GM19463 (cell line): ENCODE measurements around the gene KIF26B.
A peak's percentile ranks its signal among the peaks of the same experiment; 100 is the strongest.

ENCODE experiments used
- ATAC-seq: cut with Tn5 transposase; IDR thresholded peaks from one replicate; pipeline ENCODE4 v1.9.1; 2021; ENCODE audit warnings: mild to moderate bottlenecking, moderate library complexity; ENCODE audit not compliant: unreplicated experiment

The KIF26B gene

DNA sequence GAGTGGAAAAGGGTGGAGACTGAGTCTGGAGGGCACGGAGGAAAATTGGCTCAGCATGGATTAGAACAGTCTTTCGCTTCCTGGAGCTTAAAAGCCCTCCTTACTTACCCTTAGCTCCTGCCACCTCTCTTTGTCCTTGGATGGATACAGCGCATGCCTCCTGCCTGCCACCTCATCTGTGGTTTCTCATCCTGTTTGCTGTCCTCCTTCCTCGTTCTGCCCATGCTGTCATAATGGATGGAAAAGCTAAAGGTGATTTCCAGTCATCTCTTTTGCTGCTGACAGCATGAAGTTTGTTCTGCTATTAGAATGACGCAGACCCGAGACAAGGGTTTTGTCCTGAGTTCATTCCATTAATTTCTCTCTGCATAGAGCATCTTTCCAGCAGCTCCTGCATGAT is 425.9 kb downstream of the KIF26B start:
- ATAC-seq: no peak

DNA sequence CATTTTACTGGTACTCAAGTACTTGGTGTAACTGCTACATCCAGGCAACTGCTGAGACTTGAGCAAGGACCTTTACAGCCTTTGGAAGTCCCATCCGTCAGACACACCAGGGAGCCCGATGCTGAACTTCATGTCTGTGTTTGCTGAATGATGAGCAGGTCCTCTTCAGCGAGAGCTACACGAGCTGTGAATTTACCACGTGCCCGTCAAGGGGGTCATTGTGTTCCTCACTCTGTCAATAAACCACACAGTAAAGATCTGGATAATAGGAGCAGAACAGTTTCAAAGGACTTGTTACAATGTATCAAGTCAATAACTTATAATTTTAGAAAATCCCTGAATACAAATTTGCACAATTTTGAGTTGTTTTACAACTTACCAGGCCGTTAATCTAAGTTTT is 427.2 kb downstream of the KIF26B start:
- ATAC-seq: no peak

DNA sequence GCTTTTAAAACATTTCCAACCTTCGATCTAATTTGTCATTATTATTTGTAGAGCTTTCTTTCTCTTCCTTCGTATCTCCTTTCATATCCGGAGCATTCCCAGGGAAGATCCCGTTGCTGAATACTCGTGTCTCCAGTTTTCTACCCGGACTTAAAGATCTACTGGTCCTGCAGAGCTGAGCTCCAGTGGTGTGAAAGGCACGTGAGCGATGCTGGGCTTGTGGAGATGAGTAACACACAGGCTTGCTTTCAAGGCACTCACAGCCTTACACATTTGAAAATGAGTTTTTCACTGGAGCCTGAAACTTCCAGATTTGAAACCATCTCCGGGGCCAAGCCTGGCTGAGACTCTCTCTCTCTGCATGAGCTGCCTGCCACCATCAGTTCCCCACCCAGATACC is 428.3 kb downstream of the KIF26B start:
- ATAC-seq: no peak

DNA sequence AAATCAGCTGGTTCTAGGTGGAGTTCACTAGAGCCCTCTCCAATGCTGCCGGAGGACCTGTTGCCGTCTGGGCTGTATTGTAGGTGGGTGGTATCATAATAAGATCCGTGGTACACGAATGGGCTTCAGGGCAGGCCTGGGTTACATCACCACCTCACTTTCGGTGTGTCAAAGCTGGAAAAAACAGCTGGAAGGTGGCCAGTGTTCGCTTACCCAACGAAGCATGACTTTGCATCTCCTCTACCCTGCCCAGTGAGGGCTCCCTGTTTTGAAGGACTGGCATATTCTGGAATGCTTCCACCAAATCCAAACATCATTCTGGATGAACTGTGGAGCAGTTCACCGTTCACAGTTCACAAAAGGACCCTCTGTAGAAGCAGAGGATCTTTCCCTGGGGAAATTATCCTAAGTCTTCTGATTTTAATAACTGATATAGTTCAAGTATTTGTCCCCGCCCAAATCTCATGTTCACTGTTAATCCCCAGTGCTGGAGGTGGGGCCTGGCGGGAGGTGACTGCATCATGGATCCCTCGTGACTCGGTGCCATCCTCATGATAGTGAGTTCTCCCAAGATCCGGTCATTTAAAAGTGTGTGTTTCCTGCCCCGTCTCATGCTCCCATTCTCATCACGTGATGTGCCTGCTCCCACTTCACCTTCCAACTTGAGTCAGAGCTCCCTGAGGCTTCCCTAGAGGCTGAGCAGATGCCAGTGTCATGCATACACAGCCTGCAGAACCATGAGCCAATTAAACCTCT is 429.0 kb downstream of the KIF26B start:
- ATAC-seq: no peak

DNA sequence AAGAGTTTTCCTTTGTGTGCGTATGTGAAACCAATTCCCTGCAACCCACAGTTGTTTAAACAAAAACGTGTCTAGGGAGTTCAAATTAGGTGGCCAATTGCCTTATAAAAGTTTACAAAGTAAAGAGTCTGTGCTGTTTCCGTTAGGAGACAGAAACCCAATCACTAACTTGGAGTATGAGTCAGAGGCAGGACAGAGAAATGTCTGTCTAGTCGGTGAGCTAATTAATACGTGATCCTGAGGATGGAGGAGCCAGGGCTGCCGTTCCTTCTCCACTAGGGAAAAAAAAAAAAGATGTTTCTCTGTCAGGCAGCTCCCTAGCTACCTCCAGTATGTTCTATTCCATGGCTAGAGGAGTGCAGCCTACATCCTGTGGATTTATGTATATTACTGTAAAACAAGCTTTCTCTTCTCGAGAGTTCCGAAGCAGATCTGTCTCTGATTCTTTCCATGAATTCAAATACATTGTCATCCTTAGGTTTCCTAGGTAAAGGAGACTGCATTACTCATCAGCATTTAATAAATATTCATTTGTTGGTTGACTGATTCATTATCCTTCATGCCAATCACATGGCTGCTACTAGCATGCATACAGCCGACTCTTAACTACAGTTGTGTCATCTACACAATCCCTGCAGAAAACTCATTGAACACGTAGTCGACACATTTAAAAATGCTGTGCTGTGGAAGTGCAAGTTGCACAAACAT is 430.6 kb downstream of the KIF26B start:
- ATAC-seq: no peak

DNA sequence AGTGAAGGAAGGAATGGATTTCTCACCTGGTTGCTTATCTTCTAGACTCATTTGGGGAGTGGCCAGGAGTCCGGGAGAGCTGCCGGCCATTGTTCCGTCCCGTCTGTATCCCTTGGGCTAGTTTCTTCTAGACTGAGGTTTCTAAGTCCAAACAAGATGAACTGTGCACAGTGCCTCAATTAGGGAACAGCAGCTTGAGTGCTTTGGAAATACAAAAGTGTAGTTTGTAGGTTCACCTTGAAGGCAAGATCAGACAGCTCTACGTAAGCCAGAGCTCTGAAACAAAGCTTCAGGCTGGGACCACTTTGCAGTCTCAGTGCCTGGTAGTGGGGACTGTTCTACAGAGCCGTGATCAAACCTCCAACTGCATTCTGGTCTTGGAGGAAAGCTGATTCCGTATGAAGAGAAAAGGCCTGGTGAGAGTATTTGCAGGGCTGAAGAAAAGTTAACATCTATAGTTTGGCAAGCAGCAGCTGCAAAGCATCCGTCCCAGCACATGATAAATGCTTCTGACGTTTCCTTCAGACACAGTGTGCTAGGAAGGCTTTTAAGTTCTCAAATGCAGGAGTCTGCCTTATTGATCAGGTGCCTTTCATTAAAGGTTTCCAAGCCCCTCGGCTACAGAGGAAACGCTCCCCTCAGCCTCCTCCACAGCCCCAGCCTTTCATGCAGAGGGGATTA is 432.8 kb downstream of the KIF26B start:
- ATAC-seq: no peak

DNA sequence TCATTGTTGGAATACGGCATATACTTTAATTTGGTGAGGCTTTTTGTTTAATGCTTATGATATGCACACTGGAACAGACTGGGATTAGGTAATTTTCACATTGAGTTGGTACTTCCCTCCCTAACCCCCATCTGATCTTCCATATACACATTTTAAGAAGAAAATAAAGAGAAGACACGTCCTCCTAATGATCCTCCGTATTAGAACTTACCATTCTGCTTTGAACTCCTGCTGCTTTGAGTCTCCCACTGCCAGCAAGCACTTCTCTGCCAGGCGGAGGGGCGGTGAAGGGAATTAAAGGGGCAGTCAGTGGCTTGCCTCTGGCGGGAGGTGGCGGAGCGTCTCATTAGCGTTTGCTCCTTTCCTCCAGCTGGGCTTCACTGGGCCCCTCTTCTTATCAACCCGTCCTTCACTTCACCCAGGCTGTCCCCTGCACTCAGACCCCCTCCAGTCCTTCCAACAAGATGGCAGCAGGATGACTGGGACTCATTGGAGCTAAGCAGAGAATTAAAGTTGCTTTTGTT is 433.4 kb downstream of the KIF26B start:
- ATAC-seq: no peak

DNA sequence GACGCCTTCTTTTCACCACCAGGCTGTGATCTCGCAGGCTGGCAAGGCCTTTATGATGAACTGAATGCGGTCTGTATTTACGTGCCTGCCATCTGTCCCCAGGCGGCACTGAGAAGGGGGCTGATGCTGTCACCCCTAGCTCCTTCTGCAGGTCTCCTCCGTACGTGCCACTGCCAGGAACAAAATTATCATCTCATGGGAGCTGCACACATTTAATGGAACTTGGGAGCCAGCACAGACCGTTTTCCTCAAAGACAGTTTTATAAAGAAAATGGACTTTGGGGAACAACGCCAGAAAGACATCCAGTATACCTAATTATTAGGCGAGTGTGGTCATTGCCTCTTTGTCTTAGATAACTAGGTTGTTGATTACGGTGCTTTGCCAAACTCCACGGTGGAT is 434.5 kb downstream of the KIF26B start:
- no peak for ATAC-seq

DNA sequence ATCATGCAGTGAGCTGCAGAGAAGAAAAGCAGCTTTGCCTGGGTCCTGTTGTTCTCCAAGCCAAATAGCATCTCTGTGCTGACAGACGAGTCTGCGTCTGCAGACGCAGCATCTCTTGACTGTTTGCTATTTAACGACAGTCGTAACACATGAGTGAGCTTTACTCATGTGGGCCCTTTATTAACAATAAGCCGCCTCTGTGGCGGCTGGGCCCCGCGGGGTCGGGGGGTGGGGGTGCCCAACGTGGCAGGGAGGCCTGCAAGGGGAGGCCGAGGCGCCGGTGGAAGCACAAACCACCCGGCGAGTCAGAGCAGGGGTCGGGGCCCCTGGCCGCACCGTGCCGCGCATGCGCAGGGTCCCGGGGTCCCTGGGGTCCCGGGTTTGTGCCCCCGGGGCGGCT is 435.1 kb downstream of the KIF26B start:
- no peak for ATAC-seq

DNA sequence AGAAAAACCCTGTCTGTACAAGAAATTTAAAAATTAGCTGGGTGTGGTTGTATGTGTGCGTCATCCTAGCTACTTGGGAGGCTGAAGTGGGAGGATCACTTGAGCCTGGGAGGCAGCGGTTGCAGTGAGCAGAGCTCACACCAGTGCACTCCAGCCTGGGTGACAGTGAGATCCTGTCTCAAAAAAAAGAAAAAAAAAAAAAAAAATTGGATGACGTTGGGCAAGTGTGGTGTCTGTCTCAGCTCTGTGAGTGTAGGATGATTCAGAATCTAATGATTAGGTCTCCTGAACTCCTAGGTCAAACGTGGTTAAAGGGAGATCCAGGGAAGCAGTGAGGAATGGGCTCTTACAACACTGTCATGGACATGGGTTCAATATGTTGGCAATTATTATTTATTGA is 435.9 kb downstream of the KIF26B start:
- no peak for ATAC-seq

DNA sequence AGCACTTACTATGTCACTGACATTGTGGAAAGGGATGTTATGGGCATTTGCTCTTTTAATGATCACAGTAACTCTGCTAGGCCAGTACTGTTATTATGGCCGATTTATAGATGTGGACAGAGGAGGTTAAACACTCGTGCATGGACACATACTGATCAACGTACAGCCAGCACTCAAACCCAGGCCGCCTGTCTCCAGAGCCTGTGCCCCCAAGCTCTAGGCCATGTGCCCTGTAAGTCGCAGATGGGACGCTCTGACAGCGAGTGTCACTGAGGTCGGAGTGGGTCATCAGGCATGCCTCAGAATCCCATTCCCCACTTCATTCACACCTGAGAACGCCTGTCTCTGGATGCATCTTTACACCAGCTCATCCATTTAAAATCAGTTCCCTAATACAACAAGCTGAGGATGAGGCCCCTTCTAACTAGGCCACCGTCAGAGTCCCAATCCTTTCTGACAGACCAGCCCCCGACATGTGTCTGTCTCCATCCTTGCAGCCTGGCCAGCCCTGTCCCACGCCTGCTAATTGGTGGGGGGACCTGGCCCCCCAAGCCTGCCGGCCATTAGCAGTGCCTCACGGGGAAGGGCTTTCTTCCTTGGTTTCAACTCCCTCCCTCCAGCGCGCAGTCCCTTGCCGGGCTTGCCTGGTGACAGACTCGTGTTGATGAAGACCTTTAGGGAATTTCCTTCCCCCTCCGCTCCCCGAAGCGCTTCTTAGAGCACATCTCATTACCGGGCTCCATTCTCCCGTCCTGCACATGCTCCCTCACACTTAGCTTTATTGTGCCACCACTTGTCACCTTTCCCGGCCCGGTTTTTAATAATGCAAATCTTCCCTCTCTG is 436.8 kb downstream of the KIF26B start:
- no peak for ATAC-seq

DNA sequence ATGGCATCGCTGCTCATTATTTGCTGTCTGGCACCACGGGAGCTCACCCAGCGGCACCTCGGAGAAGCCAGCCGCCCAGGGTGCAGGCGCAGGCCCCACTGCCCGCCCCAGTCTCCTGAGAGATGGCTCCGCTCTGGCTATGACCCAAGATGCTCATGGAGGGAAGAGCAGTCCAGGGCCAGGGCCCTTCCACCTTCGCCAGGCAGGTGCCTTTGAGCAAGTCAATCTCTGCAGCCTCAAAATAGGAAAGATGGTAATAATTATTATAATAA is 437.3 kb downstream of the KIF26B start:
- no peak for ATAC-seq

DNA sequence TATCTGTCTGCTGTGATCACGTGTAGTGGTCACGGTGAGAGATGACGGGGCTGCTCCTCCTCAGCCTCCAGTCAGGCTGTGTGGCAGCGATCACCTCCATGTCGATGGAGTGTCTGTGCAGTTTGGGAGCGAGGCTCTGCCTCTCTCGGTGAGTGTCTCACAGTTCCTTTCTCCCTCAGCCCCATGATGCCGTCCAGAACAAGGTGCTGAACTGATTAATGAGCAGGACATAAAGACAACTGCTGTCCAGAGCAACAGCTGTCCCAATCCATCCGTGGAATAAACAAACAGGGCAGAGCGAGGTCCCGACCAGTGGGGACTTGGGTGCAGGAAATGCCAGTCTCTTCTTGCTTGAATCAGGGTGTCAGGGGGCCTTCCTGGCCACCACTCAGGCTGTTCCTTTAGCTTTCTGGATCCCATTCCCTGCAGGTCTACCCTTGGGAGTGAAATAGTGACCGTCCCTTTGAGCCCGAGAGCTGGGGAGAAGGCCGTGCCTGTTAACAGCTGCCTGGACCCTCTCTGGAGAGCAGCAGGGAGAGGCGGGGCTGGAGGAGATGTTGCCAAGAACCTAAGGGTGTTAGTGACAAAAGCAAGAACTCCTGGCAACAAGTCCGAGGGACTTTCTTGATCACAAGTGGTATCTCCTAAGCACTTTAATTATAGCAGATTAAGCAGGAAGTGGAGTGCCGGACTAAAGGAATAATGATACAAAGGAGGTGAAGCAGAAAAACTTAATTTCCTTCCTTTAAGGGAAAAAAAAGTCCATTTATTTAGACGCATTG is 443.9 kb downstream of the KIF26B start:
- ATAC-seq: no peak

DNA sequence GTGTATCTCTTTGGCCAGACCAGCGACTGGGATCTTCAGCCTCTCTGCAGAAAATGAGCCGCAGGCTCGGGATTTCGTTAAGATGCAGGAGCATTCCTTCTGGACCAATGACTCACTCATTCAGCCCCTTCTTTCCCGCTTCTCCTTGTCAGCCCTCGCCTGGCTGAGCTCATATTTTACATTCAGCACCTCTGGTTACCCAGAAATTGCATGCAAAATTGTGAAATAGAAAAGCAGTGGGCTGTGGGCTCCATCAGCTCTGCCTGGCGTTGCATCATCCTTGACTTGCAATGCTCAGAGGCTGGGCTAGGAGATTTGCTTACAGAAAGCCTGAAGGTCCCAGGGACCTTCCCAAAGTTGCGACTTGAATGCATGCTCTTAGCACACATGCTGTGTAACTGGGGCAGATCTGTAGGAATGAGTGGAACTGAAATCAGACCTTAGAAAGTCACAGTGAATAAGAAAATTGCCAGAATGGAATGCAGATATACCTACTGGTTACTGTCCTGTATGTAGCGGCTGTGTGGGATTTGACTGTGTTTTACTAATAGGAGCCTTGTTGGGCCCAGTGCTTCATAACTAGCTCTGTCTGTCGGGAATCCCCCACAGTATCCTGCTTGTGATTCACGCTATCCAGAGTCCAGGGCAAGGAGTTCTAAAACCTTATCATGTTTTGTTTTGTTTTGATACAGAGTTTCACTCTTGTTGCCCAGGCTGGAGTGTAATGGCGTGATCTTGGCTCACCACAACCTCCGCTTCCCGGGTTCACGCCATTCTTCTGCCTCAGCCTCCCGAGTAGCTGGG is 444.8 kb downstream of the KIF26B start:
- peak; percentile 36 for ATAC-seq

DNA sequence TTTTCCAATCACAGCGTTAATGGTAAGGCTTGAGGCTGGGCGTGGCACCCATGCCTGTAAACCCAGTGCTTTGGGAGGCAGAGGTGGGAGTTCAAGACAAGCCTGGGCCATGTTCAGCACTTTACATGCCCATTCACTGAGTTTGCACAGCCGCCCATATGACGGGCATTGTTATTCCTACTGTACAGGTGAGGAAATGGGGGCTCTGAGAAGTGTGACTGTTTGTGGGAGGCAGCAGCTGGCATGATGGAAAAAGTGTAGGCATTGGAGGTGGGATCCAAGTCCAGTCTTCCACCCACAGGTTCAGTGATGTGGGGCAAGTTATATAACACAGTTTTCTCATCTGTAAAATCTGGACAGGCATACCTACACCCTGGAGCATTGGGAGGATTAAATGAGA is 445.9 kb downstream of the KIF26B start:
- ATAC-seq: no peak

DNA sequence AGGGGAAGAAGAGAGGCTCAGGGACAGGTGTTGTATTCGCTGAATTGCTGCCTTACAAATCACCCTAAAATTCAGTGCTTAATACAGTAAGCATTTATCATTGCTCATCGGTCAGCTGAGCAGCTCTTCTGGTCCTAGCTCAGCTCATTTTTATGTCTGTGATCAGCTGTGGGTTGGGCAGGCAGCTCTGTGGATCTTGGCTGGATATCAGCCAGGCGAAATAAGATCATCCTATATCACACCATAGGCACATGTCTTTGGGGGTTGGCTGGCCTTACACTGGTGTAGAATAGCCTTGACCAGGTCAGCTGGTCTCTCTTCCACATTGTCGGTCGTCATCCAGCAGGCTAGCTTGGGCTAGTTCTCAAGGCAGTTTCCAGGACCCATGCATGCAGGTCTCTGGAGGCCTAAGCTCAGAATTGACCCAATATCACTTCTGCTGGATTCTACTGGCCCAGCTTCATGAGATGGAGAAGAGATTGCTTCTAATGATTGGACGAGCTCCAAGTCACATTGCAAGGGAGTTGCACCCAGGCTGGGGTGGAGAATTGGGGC is 448.6 kb downstream of the KIF26B start:
- ATAC-seq: no peak

DNA sequence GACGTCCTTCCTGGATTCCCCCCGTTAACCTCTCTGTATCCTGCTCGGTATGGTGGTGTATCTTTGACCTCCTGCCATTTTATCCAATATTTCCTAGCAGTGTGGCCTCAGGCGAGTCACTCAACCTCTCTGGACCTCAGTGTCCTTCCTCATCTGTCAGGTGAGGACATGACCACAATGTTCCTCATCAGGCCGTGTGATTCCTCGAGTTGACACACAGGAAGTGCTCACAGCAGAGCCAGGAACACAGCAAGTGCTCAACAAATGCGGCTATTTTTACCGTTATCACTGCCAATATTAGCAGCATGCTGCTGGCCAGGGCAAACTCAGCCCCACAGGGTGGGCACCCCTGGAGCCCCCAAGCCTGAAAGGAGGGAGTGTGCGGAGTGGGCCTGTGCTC is 450.2 kb downstream of the KIF26B start:
- no peak for ATAC-seq

DNA sequence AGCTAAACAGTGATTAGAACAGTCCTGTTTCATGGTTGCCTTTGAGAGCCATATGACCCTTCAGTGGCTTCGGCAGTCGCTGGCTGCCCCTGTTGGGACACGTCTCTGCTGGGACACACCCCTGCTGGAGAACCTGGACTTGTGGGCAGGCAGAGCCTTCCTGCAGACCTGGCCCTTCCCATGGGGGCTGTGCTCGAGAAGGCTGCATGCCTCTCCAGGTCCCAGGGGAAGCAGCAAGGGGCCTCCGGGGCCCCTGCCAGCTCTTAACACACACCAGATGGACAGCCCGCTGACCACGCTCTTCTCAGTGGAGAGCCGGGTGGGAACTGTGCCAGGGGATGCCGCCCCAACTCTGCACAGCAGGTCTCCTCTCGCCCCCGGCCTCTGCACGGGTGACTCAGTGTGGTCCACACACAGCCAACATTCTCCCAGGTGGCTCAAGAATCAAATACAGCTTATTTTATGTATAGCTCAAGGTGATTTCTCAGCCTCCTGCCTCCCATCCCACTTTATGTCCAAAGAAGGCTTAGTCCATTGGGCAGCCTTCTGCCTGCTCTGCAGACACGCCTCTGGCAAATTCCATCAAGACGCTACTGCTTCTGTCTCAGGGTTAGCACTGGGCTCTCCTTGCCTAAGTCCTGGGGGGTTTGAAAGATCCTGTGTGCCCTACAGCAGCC is 450.8 kb downstream of the KIF26B start:
- ATAC-seq: no peak
